Fibroblast of peridontal ligament (primary cell): ENCODE results near the gene ACE.

ENCODE experiments used
- DNase-seq: peaks from one replicate; pipeline ENCODE4 v3.0.0-alpha.2; 2010; ENCODE audit errors: extremely low read depth

Gene ACE

GRCh38 chr17:63515426-63515825 is 38.6 kb downstream of the ACE start:
- DNase-seq = no peak

GRCh38 chr17:63516910-63517824 is 40.3 kb downstream of the ACE start:
- no peak for DNase-seq

DNA sequence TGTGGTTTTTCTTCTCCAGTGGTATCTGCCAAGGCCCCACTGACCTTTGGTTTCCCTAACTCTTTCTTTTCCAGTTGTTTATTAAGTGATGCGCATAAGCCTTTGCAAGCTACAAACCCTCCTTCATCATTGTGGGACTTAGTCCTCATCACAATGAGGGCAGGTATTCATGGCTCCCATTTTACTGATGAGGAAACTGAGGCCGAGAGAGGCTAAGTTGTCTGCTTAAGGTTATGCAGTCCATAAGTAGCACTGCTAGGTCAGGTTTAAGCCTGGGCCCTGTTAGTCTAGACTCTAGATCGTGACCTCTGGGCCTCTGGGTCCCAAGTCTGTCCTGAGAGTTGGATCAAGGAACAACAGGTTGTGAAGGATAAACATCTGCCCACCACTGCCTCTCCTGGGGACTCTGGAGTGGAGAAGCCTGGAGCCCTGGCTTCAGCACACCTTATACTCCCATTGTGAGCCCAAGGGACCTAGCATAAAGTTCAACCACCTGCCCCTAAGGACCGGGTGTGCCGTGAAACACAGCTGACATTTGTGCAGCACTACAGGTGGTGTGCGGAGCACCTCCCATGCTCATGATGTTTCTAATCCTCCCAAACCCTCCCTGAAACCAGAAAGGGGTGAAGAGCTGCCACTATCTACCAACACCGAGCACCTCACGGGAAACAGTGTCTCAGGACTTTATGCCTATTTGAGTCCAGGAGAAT is 41.1 kb downstream of the ACE start:
- DNase-seq = no peak

DNA sequence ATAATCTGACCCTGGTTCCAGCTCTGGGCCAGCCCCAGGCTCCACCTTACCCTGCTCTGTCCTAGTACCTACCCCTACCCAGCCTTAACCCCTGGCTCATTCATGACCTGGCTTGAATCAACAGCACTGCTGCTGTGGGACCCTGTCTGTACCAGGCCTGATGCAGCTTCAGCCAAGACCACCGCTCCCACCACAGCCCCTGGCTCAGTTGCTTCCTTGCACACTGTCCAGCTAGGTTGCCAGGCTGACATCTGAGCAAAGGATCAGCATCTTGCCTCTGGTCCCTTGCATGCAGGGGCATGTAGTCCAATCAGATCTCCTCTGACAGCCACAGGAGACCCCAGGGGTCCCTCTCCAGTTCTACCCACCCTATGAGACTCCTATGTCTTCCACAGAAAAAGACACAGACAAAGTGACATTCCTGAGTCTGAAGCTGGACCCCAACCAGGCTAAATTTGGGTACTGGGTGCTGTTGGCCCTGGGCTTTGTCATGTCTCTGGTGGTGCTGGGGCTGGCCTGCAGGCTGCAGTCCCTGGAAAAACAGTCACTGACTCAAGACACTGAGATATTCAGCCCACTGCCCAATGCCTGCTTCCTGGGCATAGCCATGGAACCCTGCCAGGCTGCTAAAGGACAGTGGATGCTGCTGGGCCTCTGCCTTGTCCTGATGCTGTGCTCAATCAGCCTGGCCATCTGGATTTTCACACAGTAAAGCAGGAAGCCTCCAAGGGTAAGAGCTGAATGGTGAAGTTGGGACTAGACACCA is 42.4 kb downstream of the ACE start:
- DNase-seq = no peak

GRCh38 chr17:63519972-63520882 is 43.4 kb downstream of the ACE start:
- no peak for DNase-seq

GRCh38 chr17:63523253-63523855 is 46.5 kb downstream of the ACE start, which contains the start of gene KCNH6:
Gene KCNH6 (plus strand): TSS chr17:63523358. CDS start chr17:63523414, 56 bp downstream.
- no peak for DNase-seq

GRCh38 chr17:63524051-63524450 is 47.2 kb downstream of the ACE start:
- no peak for DNase-seq

DNA sequence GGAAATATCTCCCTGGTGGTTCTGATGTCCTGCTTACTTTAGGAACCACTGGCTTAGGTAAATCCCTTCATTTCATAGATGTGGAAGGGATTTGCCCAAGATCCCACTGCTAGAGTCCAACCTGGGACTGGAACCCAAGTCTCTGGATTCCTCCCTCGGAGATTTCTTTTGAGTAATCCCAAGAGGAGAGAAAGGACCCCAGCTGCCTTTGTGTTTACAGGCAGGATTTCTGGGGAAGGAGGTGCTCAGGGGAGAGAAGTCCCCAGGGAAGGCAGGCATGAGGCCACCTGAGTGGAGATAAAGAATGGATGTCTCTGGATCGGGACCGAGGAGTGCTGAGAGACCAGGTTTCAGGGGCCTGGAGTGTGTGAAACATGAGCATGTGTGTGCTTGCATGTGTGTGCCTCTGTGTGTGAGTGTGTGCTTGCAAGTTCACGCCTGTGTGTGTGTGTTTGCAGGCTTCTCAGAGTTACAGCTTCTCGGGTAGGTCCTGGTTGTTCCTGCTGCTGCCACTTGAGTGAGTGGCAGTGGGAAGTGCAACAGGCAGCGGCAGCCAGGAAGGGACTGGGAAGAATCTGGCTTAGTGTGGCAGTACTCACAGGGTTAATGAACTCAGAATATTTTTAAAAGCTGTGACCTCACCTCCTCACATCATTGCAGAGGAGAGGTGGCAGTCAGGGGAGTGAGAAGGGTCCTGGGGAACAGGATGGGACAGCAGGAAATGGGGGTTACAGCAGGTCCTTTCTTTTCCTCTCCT is 48.5 kb downstream of the ACE start:
- no peak for DNase-seq

DNA sequence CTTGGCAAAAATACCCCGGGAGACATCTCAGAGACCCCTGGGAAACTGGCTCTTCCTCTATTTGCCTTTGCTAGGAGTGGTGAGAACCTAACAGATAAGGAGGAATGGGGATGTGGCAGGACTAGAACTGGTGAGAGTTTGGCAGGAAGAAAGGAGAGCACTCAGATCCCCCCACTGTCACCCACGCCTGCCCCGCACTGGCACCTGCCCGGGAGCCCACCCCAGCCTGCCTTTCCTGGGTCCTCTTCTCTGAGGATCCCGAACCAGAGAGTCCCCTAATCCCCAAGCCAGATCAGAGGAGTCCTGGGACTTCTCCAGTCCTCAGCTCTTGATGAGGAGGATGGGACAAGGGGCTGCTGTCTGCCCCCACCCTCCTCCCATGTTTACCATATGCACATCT is 50.0 kb downstream of the ACE start:
- no peak for DNase-seq

DNA sequence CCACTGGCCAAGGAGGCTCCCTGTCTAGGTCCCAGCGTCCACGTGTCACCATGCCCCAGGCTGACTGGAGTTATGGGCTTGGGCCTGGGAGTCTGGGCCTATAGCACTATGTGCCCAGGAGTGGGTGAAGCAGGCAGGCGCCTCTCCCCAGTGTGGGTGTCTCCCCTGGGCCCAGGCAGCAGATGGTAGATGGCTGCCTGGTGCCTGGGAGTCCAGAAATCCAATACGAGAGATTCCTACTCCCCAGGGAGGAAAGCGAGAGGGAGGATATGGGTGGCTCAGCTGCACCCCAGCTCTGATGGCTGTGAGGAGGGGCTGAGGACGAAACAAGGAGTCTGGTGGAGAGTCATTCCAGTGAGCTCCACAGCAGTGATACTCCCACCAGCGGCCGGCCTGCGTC is 51.3 kb downstream of the ACE start:
- DNase-seq = no peak

- no peak for DNase-seq
Measured at GRCh38 chr17:63529711-63530556, 53.1 kb downstream of the ACE start.

DNA sequence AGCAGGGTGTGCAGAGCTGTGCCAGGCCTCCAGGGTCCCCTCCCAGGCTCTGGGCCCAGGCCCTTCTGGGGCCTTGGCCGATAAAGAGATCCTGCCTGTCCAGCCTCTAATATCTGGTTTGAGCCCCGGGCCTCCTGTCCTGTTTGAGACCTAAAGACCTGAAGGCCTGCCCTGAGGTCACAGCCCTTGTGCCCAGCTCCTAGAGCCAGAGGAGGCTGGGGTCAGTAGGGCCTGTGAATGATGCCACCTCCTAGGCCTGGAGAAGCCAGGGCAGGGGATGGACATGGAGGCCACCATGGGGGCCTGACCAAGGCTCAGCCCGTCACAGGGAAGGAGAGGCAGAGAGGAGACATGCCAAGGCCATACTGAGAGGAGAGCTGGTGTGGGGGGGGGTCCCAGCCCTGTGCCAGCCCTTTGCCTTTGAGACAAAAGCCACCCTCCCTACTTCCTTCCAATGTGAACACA is 53.7 kb downstream of the ACE start:
- DNase-seq = no peak

GRCh38 chr17:63531022-63531965 is 54.4 kb downstream of the ACE start:
- no peak for DNase-seq

- no peak for DNase-seq
Measured at GRCh38 chr17:63533433-63534077, 56.7 kb downstream of the ACE start.

- no peak for DNase-seq
Measured at GRCh38 chr17:63534078-63534570, 57.3 kb downstream of the ACE start.

DNA sequence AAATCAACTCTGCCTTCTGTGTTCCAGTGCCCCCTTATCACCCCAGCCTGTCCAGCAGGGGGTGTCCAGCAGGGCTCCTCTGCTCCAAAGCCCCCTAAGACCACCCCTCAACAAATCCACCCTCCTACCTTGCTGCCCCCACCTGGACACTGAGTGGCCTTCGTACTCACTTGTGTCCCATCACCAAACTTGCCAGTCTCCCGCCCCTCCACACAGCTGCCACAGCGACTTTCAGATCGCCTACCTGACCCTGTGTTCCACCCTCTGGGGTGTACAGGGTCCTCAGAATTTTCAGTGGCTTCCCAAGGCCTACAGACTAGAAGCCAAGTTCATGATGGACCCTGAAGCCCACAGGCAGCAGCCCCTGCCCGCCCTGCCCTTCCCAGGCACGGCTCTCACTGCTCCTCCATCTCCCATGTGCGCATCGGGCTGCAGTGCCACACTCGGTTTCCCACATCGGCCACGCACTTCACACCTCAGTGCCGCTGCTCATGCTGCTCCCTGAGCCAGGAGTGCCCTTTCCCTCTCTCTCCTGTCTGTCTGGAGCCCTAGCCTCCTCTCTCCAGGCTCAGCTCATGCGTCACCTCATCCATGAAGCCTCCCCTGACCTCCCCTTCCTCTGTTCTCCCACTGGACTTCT is 58.1 kb downstream of the ACE start:
- DNase-seq = no peak

- no peak for DNase-seq
Measured at GRCh38 chr17:63535640-63536039, 58.8 kb downstream of the ACE start.
